DOHH2 (cell line): ENCODE measurements around the gene RPS6KA4.

Experiments
- EZH2phosphoT487 ChIP-seq: fragments of 200-600 bp; sonication (generic); IDR thresholded peaks from 2 replicates; pipeline ENCODE4 v1.6.1; 2017; ENCODE audit warnings: borderline replicate concordance, mild to moderate bottlenecking, antibody characterized with exemption, low read length, moderate library complexity, mixed read lengths
- TF ChIP-seq, protein P1 (sequence below): fragments of 200-600 bp; sonication (generic); IDR thresholded peaks from one replicate; pipeline ENCODE4 v1.5.1; 2014; ENCODE audit warnings: antibody characterized with exemption, mild to moderate bottlenecking, low read depth, low read length; ENCODE audit not compliant: poor library complexity, severe bottlenecking

DNA sequence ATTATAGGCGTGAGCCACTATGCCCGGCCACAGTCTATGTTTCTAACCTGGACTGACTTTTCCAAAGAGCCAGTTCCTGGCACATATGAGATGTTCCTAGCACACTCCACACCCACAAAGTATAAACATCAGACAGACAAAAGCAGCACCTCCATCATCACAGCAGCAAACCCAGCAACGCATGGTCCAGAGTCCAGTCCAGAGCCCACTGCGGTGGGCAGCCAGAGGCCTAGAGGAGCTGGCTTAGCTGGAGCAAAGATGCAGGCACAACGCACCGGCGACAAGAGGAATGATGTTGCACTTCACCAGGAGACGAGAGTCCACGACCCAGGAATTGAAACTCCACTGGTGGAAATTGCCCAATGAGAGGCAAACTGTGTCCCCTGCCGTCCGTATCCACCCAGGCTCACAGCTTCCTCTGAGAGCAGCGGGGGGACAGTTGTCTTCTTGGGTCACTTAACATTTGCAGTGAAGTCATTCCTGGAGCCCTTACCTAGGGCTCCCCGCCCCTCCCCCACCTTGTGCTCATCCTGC lies 36.6 kb downstream of the RPS6KA4 start:
- TF ChIP-seq, protein P1, sequence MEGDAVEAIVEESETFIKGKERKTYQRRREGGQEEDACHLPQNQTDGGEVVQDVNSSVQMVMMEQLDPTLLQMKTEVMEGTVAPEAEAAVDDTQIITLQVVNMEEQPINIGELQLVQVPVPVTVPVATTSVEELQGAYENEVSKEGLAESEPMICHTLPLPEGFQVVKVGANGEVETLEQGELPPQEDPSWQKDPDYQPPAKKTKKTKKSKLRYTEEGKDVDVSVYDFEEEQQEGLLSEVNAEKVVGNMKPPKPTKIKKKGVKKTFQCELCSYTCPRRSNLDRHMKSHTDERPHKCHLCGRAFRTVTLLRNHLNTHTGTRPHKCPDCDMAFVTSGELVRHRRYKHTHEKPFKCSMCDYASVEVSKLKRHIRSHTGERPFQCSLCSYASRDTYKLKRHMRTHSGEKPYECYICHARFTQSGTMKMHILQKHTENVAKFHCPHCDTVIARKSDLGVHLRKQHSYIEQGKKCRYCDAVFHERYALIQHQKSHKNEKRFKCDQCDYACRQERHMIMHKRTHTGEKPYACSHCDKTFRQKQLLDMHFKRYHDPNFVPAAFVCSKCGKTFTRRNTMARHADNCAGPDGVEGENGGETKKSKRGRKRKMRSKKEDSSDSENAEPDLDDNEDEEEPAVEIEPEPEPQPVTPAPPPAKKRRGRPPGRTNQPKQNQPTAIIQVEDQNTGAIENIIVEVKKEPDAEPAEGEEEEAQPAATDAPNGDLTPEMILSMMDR = no peak
- TF ChIP-seq EZH2phosphoT487 = no peak
